ENCODE results near the gene SRGN.
"Not testable (repeated sequence)": the region's sequence is repeated elsewhere in the genome, so short reads cannot be mapped to it uniquely, and the experiment has no call there.

Gene SRGN

GRCh38 chr10:69087590-69088470, at the start of gene SRGN:
Gene SRGN, plus strand, starts transcription at chr10:69088103. Its CDS starts 55 bp downstream, at chr10:69088158.
- DNase-seq = peak; percentile 21 to 38 (median 28)

DNA sequence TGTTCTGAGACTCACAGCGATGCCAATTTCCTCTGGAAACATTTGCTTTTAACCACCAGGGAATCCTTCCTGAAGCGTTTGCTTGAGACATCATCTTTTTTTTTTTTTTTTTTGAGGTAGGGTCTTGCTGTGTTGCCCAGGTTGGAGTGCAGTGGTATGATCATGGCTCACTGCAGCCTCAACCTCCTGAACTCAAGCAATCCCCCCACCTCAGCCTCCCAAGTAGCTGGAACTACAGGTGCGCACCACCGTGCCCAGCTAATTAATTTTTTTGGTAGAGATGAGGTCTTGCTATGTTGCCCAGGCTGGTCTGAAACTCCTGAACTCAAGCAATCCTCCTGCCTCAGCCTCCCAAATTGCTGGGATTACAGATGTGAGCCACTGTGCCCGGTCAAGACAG, 47.0 kb upstream of the SRGN start:
- not testable (repeated sequence) for DNase-seq

DNA sequence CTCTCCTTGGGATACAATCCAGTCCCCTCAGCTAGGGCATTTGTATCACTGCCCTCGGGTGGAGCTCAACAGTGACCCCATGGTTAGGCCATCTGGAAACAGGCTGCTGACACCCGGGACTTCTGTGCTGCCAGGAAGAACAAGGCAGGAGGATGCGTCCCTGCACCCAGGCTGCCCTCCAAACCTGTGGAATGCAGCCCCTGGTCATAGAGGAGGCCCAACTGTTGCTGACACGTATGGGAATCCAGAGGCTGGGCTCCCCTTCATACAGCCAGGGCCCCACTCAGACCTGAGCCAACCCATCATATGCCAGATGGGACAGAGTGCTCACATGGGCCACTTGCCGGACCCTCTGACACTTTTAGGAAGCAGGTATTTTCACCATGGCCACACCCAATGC, 45.5 kb upstream of the SRGN start:
- no peak for DNase-seq

DNA sequence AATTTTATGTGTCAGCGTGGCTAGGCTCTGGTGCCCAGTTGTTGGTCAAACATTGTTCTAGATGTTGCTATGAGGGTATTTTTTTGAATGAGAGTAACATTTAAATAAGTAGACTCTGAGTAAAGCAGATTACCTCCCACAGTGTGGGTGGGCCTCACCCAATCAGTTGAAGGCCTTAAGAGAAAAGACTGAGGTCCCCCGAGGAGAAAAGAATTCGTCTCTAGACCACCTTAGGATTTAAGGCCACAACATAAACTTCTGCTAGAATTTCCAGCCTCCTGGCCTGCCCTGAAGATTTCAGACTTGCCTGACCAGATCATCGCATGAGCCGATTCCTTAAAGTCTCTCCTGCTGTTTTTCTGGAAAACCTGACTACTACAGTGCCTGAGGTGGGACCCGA, 45.1 kb upstream of the SRGN start:
- no peak for DNase-seq

- DNase-seq = no peak
Observed at GRCh38 chr10:69043931-69044531, 43.9 kb upstream of the SRGN start.

GRCh38 chr10:69044546-69044945, 43.4 kb upstream of the SRGN start:
- no peak for DNase-seq

GRCh38 chr10:69045441-69046300, 42.2 kb upstream of the SRGN start:
- no peak for DNase-seq

DNA sequence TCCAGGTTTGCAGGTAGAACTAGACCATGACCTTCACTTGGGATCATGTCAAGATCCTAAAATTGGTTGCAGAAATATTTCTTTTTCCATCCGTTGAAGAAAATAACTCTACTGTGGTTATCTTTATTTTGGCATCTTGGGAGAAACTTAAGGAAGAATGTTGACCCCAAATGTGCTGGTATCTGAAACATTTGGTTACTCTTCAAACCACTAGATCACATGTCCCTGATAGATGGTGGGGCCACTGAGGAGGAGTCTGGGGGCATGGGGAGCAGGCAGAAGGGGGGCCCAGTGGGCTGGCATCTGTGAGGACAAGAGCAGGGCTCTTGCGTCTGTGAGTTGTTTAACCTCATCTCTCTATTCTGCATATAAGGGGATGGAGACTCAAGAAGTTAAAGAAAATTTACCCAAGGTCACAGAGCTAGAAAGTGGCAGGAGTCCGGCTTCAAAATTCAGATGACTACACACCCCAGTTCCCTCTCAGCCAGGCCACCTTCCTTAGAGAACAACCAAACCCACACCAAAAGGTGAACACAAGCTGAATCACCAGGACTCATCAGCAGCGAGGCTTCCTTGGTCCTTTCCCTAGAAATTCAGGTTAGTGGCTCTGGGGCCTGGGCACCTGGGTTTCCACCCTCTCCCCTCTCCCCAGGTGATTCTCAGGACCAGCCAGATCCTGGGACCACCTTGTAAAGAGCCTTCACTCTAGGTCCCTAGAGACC, 40.6 kb upstream of the SRGN start:
- no peak for DNase-seq

DNA sequence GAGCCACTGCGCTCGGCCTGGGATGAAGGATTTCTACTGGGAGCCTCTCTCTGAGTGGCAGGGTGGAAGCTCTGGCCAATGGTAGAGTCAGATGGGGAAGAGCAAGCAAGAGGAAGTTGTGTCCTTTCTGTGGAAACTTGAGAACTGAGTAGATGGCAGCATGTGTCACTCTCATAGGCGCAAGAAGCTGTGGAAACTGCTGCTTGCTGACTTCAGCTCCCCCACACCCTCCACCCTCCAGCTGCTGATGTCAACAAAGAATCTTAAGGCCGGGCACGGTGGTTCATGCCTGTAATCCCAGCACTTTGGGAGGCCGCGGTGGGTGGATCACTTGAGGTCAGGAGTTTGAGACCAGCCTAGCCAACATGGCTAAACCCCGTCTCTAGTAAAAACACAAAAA, 39.8 kb upstream of the SRGN start:
- no peak for DNase-seq

- no peak for DNase-seq
Observed at GRCh38 chr10:69049566-69049961, 38.3 kb upstream of the SRGN start.

GRCh38 chr10:69051303-69051702, 36.6 kb upstream of the SRGN start:
- DNase-seq = no peak

- DNase-seq = no peak
Observed at GRCh38 chr10:69051710-69052487, 36.0 kb upstream of the SRGN start.

DNA sequence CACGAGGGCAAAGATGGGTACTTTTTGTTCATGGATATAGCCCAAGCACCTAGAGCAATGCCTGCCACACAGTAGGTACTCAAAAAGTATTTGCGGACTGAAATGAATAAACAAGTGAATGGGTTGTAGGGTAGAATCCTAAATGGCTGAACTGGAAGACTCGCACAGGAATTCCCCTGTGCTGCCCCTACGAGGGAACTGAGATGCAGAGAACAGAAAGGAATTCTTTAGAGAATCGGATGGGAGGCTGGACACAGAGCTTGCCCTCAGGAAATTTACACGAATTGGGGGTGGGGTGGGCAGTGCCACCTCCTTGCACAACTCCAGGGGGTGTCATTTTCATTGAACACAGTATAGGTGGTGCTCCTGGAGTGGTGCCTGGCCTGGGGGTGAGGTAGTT, 35.2 kb upstream of the SRGN start:
- no peak for DNase-seq

GRCh38 chr10:69055241-69055640, 32.7 kb upstream of the SRGN start:
- no peak for DNase-seq

- DNase-seq = no peak
Observed at GRCh38 chr10:69056129-69056528, 31.8 kb upstream of the SRGN start.

DNA sequence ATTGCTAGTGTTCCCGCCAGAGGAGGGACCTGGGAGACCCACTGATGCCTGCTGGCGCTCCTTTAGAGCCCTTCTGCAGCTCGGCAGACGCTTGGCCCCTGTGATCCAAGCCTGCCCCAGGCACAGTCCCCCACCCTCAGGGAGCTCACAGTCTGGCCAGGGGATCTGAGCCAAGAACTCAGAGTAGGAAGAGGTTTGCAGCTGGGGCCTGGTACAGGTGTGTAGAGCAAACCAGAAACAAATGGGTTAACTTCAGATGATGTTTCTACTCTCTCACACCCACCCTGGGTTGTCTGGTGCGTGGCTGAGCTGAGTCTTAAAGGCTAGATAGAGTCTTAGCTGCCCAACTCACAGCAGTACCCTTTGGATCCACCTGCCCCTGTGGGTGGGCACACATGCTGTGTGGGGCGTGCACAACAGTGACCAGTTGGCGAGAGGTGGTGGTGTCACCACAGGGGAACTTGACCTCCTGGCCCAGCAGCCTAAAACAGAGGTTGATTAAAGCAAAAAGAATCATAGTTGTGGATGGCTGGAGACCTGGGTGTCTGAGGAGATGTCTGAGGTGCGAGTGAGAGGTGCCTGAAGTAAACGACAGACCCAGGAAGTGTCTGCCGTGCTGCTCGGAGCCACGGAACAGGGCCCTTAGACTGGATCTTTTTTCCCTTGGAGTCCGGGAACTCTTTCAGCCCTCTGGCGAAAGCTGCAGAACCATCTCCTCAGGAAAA, 31.2 kb upstream of the SRGN start:
- DNase-seq = no peak

DNA sequence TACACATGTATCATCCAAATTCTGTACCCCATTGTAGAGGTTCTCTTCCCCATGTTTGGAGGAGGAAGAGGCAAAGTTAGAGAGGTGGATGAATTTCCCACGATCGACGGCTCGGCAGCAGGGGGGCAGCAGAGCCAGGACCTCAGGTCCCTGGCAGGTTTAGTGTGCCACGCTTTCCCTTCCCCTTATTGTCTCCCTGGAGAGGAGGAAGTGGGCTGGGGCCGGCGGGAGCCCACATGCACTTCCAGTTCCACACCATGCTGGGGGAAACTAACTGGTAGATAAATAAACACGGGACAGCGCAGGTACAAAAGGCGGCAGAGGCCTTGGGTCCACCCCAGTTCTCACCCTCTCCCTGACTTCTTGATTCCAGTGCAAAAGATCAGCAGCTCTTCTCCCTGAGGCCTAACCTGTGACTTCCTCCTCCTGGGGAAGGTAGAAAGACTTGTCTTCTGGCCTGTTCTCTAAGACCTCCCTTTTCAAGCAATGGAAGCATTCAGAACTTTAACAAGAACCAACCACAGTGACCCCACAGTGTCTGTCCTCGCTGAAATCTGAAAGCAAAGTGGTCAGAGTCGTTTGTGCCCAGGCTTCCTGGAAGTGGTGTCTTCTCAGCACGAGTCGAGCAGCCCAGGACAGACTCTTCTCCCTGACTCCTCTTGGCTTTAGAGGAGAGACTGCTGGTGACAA, 30.5 kb upstream of the SRGN start:
- DNase-seq = no peak

DNA sequence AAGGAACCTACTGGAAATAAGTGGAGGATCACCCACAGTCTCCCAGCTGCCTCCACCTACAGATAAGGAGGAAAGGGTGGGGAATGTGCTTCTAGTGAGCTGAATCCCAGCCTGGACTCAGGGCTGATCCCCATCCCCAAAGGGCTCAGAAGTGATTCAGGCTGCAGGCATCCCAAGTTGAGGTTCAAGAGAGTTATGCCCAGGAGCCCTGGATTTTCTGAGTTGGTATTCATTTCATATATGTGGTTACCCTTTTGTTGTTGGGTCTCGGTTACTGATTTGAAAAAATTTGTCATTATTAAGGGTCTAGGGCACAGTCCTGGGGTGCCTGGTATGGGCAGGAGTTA, 30.0 kb upstream of the SRGN start:
- no peak for DNase-seq

- no peak for DNase-seq
Observed at GRCh38 chr10:69060127-69060798, 27.6 kb upstream of the SRGN start.

Measured in activated naive CD4-positive, alpha-beta T cell (primary cell).